Parathyroid adenoma (tissue), 2 donors: ENCODE data around the gene DHX57.
"Not testable (repeated sequence)": the region's sequence is repeated elsewhere in the genome, so short reads cannot be mapped to it uniquely, and the experiment has no call there.

Experiments used
- H2AFZ ChIP-seq: fragments of 300-600 bp; sonication (generic); one replicate; pipeline ENCODE4 v1.7.0; 2017; ENCODE audit warnings: antibody characterized with exemption, mild to moderate bottlenecking
- H3K27ac ChIP-seq: fragments of 300-600 bp; sonication (generic); one replicate; pipeline ENCODE4 v1.7.0; 2017
- H3K27me3 ChIP-seq: fragments of 300-600 bp; sonication (generic); one replicate; pipeline ENCODE4 v1.7.0; 2017; ENCODE audit warnings: low read length; ENCODE audit not compliant: control insufficient read depth, insufficient read depth
- H3K36me3 ChIP-seq: fragments of 300-600 bp; sonication (generic); one replicate; pipeline ENCODE4 v1.7.0; 2017; ENCODE audit warnings: low read length; ENCODE audit not compliant: control insufficient read depth, insufficient read depth
- H3K4me1 ChIP-seq: fragments of 300-600 bp; sonication (generic); one replicate; pipeline ENCODE4 v1.7.0; 2017; ENCODE audit warnings: control low read depth
- H3K4me2 ChIP-seq: fragments of 300-600 bp; sonication (generic); one replicate; pipeline ENCODE4 v1.7.0; 2017; ENCODE audit warnings: low read length
- H3K4me3 ChIP-seq: fragments of 300-600 bp; sonication (generic); one replicate; pipeline ENCODE4 v1.7.0; 2017; ENCODE audit warnings: low read depth, low read length
- H3K79me2 ChIP-seq: fragments of 300-600 bp; sonication (generic); one replicate; pipeline ENCODE4 v1.7.0; 2017; ENCODE audit warnings: control low read depth
- H3K9ac ChIP-seq: fragments of 300-600 bp; sonication (generic); one replicate; pipeline ENCODE4 v1.7.0; 2017; ENCODE audit warnings: mild to moderate bottlenecking
- H3K9me3 ChIP-seq: fragments of 300-600 bp; sonication (generic); one replicate; pipeline ENCODE4 v1.7.0; 2017; ENCODE audit warnings: low read length; ENCODE audit not compliant: control insufficient read depth
- CTCF ChIP-seq: fragments of 300-600 bp; sonication (generic); IDR thresholded peaks from one replicate; pipeline ENCODE4 v1.7.0; 2017; ENCODE audit warnings: antibody characterized with exemption, mild to moderate bottlenecking
- donor health status: primary hyperparathyroidism.

Gene DHX57

GRCh38 chr2:38806733-38807059, 69.0 kb downstream of the DHX57 start:
- no peaks in the 10 kb centered on the region for H3K4me1 ChIP-seq
- no peaks in the 10 kb centered on the region for H3K36me3 ChIP-seq

GRCh38 chr2:38806015-38806732, 69.6 kb downstream of the DHX57 start:
- no peaks in the 10 kb centered on the region for H3K79me2 ChIP-seq
- H2AFZ ChIP-seq: no peak overlapping the region
- no peaks in the 10 kb centered on the region for H3K4me1 ChIP-seq
- H3K4me3 ChIP-seq: no peak overlapping the region
- TF ChIP-seq CTCF: no peak
- no peak overlapping the region for H3K9ac ChIP-seq
- H3K9me3 ChIP-seq: no peaks in the 10 kb centered on the region
- H3K27me3 ChIP-seq: no peaks in the 10 kb centered on the region
- H3K4me2 ChIP-seq: no peak overlapping the region
- H3K27ac ChIP-seq: no peak overlapping the region
- no peaks in the 10 kb centered on the region for H3K36me3 ChIP-seq

More at GRCh38 chr2:38806733-38807059, 69.0 kb downstream of the DHX57 start:
- Histone ChIP-seq H3K79me2 (no peaks in the 10 kb centered on the region), H3K27me3 (no peaks in the 10 kb centered on the region), H2AFZ (no peak overlapping the region), H3K9me3 (no peaks in the 10 kb centered on the region), H3K27ac (no peak overlapping the region), H3K4me2 (no peak overlapping the region), H3K4me3 (no peak overlapping the region), H3K9ac (no peak overlapping the region)
- no peak for TF ChIP-seq CTCF

GRCh38 chr2:38797953-38798352, 77.8 kb downstream of the DHX57 start:
- no peaks in the 10 kb centered on the region for H3K27me3 ChIP-seq
- H3K36me3 ChIP-seq: no peaks in the 10 kb centered on the region
- no peak overlapping the region for H3K4me2 ChIP-seq
- no peak overlapping the region for H2AFZ ChIP-seq
- H3K4me3 ChIP-seq: no peak overlapping the region
- H3K79me2 ChIP-seq: no peaks in the 10 kb centered on the region
- no peak for TF ChIP-seq CTCF
- H3K9ac ChIP-seq: no peak overlapping the region
- no peak overlapping the region for H3K27ac ChIP-seq
- H3K9me3 ChIP-seq: no peaks in the 10 kb centered on the region
- H3K4me1 ChIP-seq: no peaks in the 10 kb centered on the region

GRCh38 chr2:38797250-38797676, 78.5 kb downstream of the DHX57 start:
- Histone ChIP-seq H3K27me3 (no peaks in the 10 kb centered on the region), H3K9ac (no peak overlapping the region), H2AFZ (no peak overlapping the region), H3K79me2 (no peaks in the 10 kb centered on the region), H3K4me2 (no peak overlapping the region), H3K4me1 (no peaks in the 10 kb centered on the region), H3K36me3 (no peaks in the 10 kb centered on the region), H3K9me3 (no peaks in the 10 kb centered on the region), H3K27ac (no peak overlapping the region), H3K4me3 (no peak overlapping the region)
- TF ChIP-seq CTCF: no peak

- not testable (repeated sequence) for H3K27me3 ChIP-seq, H3K27ac ChIP-seq, H3K9me3 ChIP-seq, H3K36me3 ChIP-seq, H3K4me3 ChIP-seq, H3K4me2 ChIP-seq, H3K79me2 ChIP-seq, H3K4me1 ChIP-seq, H2AFZ ChIP-seq, H3K9ac ChIP-seq
Measured at GRCh38 chr2:38795016-38795415, 80.7 kb downstream of the DHX57 start.
